NCI-H524 treated with DMSO at 0.1 percent for 48 hours (cell line): ENCODE results near the gene BRPF1.
"Not testable (repeated sequence)": the region's sequence is repeated elsewhere in the genome, so short reads cannot be mapped to it uniquely, and the experiment has no call there.

Source experiments
- DNase-seq: peaks from one replicate; lab custom pipeline; 2025; lab: John Stamatoyannopoulos, UW

The BRPF1 gene

GRCh38 chr3:9768141-9768775 is 36.7 kb downstream of the BRPF1 start:
- DNase-seq: no peak

GRCh38 chr3:9769012-9769411 is 37.5 kb downstream of the BRPF1 start:
- DNase-seq: no peak

GRCh38 chr3:9769426-9770275 is 38.1 kb downstream of the BRPF1 start, which contains the start of gene CAMK1:
TSS of gene CAMK1 (minus strand) at chr3:9769947. CDS start at chr3:9767749, 2,198 bp downstream.
- DNase-seq: no peak

GRCh38 chr3:9770276-9770812 is 38.8 kb downstream of the BRPF1 start:
- no peak for DNase-seq

DNA sequence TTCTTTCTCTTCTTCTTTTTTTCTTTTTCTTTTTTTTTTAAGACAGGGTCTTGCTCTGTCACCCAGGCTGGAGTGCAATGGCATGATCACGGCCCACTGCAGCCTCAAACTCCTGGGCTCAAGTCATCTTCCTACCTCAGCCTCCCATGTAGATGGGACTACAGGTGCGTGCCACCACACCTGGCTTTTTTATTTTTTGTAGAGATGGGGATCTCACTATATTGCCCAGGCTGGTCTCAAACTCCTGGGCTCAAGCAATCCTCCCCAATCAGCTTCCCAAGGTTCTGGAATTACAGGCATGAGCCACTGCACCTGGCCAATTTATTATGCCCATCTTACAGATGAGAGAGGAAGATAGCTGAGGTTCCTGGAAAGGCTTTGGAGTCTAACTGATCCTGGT is 39.5 kb downstream of the BRPF1 start:
- DNase-seq: not testable (repeated sequence)

GRCh38 chr3:9776896-9777693 is 45.6 kb downstream of the BRPF1 start:
- no peak for DNase-seq

DNA sequence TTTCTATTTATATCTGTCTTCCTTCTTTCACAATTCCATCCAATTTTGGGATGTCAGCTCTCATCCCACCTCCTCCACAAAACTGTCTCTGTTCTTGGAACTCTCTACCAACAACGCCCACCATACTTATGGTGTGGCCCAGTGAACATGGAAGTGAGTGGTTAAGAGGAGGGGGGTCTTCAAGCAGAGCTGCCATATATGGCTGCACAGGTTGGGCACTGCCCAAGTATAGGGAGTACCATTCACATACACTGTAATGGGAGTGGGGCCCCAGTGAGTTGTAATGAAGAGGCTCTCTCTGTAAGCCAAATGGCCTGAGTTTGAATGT is 46.1 kb downstream of the BRPF1 start:
- no peak for DNase-seq

GRCh38 chr3:9778143-9779074 is 46.9 kb downstream of the BRPF1 start:
- no peak for DNase-seq

DNA sequence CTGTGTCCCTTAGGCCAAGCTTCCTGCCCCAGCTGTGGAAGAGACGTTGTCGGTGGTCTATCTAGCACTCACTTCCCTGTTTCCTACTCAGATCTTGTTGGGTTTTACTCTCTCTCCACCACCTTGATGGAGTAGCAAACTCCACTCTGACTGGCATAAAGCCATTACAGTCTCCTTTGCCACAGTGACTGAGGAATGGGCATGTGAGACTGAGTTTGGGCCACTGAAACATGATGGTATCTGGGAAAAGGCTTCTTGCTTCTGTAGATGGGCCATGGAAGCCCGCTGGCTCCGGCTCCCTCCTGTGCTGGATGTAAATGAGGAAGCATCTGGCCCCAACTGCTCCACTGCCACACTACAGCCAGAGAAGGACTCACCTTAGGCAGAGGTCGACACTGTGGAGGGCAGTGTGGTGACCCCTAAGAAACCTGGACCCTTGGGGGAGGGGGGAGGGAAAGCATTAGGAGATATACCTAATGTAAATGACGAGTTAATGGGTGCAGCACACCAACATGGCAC is 47.6 kb downstream of the BRPF1 start:
- no peak for DNase-seq

DNA sequence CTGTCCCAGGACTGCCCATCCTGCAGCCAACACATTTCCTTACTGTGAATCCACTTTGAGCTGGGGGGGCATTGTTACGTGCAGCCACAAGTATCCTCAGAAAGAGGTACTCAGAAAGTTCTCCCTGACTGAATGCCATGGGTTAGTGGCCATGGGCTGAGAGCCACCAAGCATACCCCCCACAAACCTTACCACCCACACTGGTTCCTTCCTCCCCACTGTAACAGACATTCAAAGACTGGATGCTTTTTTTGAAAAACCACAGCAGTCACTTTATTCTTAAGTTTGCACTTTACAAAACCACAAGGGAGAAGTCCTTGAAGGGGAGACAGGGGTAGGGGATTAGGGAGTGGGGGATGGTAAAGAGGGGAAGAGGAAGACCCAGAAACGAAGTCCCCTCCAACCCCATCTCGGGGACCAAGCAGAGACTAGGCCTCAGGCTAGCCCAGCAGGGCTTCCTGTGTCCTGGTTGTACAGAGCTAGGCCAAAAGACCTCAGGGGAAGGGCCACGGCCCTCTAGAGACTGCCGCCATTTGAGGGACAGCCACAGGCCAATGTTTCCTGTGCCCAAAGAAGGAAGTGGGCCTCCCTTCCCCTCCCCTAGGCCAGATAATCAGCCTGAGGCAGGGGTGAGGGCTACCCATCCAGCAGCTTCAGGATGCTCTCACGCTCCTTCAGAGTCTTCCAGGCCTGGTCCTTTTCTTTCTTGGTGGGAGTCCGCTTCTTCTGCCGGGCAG is 48.4 kb downstream of the BRPF1 start:
- no peak for DNase-seq

DNA sequence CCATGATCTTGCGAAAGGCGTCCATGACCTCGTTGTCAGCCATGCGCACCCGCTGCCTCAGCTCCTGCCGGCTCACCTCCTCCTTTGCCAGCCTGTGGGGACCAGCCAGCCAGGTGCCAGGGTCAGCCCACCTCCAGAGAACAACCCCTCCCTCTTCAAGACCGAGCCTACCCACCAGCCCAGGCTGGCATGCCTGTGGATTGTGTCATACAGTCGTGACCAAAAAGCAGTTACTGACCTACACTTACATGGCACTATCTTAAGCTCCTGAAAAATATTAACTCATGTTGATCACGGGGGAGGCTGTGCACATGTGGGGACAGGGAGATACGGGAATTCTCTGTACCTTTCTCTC is 48.9 kb downstream of the BRPF1 start:
- DNase-seq: no peak

DNA sequence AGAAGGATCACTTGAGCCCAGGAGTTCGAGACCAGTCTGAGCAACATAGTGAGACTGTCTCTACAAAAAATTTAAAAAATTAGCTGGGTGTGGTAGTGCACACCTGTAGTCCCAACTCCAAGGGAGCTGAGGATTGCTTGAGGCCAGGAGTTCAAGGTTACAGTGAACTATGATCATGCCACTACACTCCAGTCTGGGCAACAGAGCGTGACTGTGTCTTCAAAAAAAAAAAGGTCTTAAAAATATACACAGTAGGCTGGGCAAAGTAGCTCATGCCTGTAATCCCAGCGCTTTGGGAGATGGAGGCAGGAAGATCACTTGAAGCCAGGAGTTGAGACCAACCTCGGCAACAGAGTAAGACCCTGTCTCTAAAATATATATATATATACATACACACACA is 49.4 kb downstream of the BRPF1 start:
- DNase-seq: no peak

DNA sequence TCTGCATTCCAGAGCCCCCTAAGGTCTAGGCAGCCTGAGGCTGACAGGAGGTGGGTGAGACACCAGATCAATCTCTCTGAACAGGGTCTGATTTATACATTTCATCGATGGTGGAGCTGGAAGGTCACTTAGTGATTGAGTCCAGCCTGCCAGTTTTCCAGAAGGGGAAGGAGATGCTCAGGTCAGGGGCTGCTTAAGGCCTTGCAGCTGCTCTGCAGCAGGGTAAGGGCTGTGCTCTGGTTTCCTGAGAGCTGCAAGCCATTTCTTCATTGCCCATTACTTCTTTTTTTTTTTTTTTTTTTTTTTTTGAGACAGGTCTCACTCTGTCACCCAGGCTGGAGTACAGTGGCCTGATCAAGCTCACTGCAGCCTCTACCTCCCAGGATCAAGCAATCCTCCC is 50.0 kb downstream of the BRPF1 start:
- no peak for DNase-seq

- DNase-seq: no peak
Observed at GRCh38 chr3:9781978-9782603, 50.6 kb downstream of the BRPF1 start.

DNA sequence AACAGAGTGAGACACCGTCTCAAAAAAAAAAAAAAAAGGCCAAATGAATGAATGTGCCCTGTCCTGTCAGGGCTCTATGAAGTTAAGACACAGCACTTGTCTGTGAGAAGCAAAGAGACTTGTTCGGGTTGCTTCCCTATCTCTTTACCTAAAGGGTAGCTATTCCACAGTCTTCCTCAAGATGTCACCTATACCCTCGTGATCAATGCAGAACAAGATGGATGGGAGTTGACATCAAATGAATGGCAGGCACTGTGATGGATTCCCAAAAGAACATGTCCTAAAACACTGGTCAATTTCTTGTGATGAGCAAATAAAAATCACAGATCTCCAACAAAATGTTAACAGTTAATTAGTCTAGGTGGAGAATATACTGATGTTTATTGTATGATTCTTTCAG is 51.2 kb downstream of the BRPF1 start:
- DNase-seq: no peak

- no peak for DNase-seq
Observed at GRCh38 chr3:9783954-9784353, 52.4 kb downstream of the BRPF1 start.

- DNase-seq: no peak
Observed at GRCh38 chr3:9784965-9785364, 53.4 kb downstream of the BRPF1 start.

GRCh38 chr3:9785602-9786001 is 54.1 kb downstream of the BRPF1 start:
- no peak for DNase-seq

DNA sequence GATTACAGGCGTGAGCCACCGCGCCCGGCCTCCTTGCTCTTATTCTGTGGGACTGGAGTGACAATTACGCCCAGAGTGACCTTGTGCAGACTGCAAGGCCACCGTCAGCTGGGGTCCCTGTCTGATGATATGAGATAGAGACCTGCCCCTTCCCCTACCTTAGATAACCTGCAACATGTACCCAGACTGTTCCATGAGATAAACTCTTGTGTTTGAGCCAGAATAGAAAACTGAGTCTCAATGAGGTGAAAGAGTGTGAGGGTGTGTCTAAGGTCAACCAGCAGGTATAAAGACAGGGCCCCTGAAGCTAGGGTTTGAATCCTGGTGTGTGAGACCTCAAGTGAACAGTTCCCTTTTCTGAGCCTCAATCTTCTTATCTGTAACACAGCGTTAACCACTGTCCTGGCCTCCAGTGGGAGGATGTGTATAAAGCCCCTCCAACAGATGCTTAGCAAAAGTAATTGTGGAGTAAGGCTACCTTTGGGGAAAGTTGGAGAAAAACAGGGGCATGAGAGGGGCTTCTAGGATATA is 54.7 kb downstream of the BRPF1 start:
- no peak for DNase-seq
